ENCODE data around the gene VIL1.

Gene VIL1

DNA sequence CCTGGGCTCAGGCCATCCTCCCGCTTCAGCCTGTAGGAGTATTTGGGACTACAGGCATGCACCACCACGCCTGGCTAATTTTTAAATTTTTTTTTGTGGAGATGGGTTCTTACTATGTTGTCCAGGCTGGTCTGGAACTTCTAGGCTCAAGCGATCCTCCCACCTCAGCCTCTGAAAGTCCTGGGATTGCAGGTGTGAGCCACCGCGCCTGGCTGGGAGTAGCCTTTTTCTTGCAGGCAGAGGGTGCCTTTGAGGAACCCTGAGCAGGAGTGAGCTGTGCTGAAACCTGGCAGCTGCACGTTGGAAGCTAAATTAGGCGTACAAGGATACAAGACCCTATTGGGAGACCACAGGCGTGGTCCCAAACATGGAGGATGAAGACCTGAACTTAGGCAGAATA, 11.2 kb upstream of the VIL1 start:
- no peak for DNase-seq (ENCODE audit: low read depth, low spot score)
- Histone ChIP-seq H3K27me3 (ENCODE audit: insufficient read depth, insufficient read length) (no peaks in the 10 kb centered on the region), H3K9me3 (ENCODE audit: insufficient read depth, low read length) (no peaks in the 10 kb centered on the region), H3K4me1 (ENCODE audit: insufficient read depth, insufficient read length) (peaks cover 20% of the 10 kb centered on the region), H3K36me3 (ENCODE audit: insufficient read depth, insufficient read length, low read length) (peaks cover 21% of the 10 kb centered on the region), H3K4me3 (ENCODE audit: insufficient read length, low read depth) (no peak overlapping the region), H3K9ac (ENCODE audit: insufficient read length, low read depth) (peak overlapping the region; percentile 29)
- TF ChIP-seq ZNF274 (IDR thresholded peaks at IDR 0.05; ENCODE audit: low read depth, low read length) (no peak), YY1 (IDR thresholded peaks at IDR 0.05; ENCODE audit: insufficient read depth, insufficient read length) (no peak), SUZ12 (IDR thresholded peaks at IDR 0.05; ENCODE audit: extremely low read depth, insufficient read depth, insufficient read length) (no peak)

DNA sequence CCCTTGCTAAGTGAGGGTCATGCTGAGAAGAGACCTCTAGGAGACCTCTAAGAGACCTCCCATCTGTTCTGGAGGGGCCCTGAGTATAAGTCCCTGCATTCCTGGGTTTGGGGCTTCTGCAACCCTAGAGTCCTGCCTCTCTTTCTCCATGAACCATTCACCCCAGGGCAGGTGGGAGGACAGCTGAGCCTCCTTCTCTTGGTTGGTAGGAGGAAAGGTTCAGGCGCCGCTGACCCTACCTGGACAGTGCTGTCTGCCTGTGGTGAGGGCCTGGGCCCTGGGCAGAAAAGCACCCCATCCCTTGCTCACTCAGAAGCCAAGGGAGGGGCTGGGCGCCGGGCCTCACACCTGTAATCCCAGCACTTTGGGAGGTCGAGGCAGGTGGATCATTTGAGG, 604 bp upstream of the VIL1 start:
- Histone ChIP-seq H3K9me3 (ENCODE audit: insufficient read depth, low read length) (no peaks in the 10 kb centered on the region), H3K4me1 (ENCODE audit: insufficient read depth, insufficient read length) (peaks cover 13% of the 10 kb centered on the region), H3K9ac (ENCODE audit: insufficient read length, low read depth) (no peak overlapping the region), H3K27me3 (ENCODE audit: insufficient read depth, insufficient read length) (no peaks in the 10 kb centered on the region), H3K36me3 (ENCODE audit: insufficient read depth, insufficient read length, low read length) (no peaks in the 10 kb centered on the region), H3K4me3 (ENCODE audit: insufficient read length, low read depth) (no peak overlapping the region)
- TF ChIP-seq SUZ12 (IDR thresholded peaks at IDR 0.05; ENCODE audit: extremely low read depth, insufficient read depth, insufficient read length) (no peak), YY1 (IDR thresholded peaks at IDR 0.05; ENCODE audit: insufficient read depth, insufficient read length) (no peak), ZNF274 (IDR thresholded peaks at IDR 0.05; ENCODE audit: low read depth, low read length) (no peak)
- DNase-seq (ENCODE audit: low read depth, low spot score), result no peak

DNA sequence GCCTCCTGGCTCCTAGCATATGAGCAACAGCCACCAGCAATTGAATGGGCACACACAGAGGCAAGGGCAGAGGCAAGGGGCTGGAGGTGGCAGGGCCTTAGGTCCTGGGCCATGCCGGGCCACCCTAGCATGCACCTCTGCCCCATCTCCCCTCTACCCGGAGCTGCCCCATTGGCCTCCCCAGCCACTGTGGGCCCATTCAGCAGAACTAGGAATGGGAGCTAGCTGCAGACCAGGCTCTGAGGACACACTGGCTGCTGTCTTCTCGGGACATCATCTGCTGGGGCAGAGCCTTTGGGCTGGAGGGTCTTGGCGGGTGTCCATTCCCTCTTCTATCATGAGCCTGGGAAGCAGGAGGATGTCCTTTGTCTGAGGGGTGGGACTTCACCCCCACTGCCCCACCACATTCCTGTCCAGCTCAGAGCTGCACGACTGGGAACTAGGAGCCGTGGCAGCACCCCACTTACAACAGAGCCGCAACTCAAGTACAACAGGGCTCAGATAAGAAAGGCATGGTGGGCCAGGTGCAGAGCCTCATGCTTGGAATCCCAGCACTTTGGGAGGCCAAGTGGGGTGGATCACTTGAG, 800 bp downstream of the VIL1 start:
- no peak overlapping the region for H3K9ac ChIP-seq (ENCODE audit: insufficient read length, low read depth)
- H3K36me3 ChIP-seq (ENCODE audit: insufficient read depth, insufficient read length, low read length), result no peaks in the 10 kb centered on the region
- H3K9me3 ChIP-seq (ENCODE audit: insufficient read depth, low read length), result no peaks in the 10 kb centered on the region
- no peak for TF ChIP-seq ZNF274 (IDR thresholded peaks at IDR 0.05; ENCODE audit: low read depth, low read length)
- TF ChIP-seq YY1 (IDR thresholded peaks at IDR 0.05; ENCODE audit: insufficient read depth, insufficient read length), result no peak
- no peak for TF ChIP-seq SUZ12 (IDR thresholded peaks at IDR 0.05; ENCODE audit: extremely low read depth, insufficient read depth, insufficient read length)
- DNase-seq (ENCODE audit: low read depth, low spot score), result no peak
- no peak overlapping the region for H3K4me3 ChIP-seq (ENCODE audit: insufficient read length, low read depth)
- peaks cover 13% of the 10 kb centered on the region for H3K4me1 ChIP-seq (ENCODE audit: insufficient read depth, insufficient read length)
- no peaks in the 10 kb centered on the region for H3K27me3 ChIP-seq (ENCODE audit: insufficient read depth, insufficient read length)

DNA sequence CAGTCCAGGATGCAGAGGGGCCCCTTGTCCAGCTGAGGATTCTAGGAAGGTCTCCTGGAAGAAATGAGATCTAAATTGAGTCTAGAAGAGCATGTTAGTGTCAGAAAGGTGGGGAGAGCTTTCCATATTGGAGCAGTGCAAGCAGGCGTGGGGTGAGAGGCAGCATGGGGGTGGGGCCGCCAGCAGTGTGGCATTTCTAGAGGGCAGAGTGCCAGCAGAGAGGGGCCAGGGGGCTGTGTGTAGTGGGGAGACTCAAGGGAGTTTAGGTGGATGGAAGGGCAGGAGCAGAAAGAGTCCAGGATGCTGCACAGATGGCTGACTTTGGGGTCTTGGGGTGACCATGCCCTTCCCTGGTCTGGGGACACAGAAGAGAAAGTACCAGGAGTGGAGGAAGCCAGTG, 2.1 kb downstream of the VIL1 start:
- peaks cover 13% of the 10 kb centered on the region for H3K4me1 ChIP-seq (ENCODE audit: insufficient read depth, insufficient read length)
- H3K27me3 ChIP-seq (ENCODE audit: insufficient read depth, insufficient read length), result no peaks in the 10 kb centered on the region
- H3K9ac ChIP-seq (ENCODE audit: insufficient read length, low read depth), result no peak overlapping the region
- no peak for TF ChIP-seq SUZ12 (IDR thresholded peaks at IDR 0.05; ENCODE audit: extremely low read depth, insufficient read depth, insufficient read length)
- H3K9me3 ChIP-seq (ENCODE audit: insufficient read depth, low read length), result no peaks in the 10 kb centered on the region
- DNase-seq (ENCODE audit: low read depth, low spot score), result no peak
- no peaks in the 10 kb centered on the region for H3K36me3 ChIP-seq (ENCODE audit: insufficient read depth, insufficient read length, low read length)
- H3K4me3 ChIP-seq (ENCODE audit: insufficient read length, low read depth), result no peak overlapping the region

DNA sequence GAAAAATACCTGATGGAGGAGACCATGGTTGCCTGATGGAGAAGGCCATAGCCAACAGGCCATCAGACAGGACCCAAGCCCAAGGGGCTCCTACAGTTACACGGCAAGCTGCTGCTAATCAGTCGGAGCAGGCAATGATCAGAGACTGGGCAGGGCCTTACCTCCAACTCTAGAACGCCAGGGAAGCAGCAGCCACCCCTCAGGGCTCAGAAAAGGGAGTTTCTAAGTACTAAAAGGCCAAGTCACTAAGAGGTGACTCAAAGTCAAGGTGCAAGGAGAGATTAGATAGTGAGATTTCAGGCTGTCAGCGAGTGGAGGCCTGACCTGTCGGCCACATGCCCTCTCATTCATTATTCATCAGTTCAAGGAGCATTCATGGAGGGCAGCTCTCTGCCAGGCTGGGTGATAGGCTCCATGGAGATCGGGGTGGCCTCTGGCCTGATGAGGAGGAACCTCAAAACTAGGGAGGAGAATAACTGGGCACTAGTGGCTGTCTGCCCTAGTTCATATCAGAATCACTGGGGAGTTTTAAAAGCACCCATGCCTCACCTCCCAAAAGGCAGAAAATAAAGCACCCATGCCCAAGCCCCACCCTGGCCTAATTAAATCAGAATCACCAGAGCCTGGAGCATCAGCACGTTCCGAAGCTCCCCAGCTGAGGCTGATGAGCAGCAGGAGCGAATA, 3.6 kb downstream of the VIL1 start:
- H3K36me3 ChIP-seq (ENCODE audit: insufficient read depth, insufficient read length, low read length), result no peaks in the 10 kb centered on the region
- H3K4me3 ChIP-seq (ENCODE audit: insufficient read length, low read depth), result no peak overlapping the region
- peaks cover 13% of the 10 kb centered on the region for H3K4me1 ChIP-seq (ENCODE audit: insufficient read depth, insufficient read length)
- no peaks in the 10 kb centered on the region for H3K9me3 ChIP-seq (ENCODE audit: insufficient read depth, low read length)
- no peak overlapping the region for H3K9ac ChIP-seq (ENCODE audit: insufficient read length, low read depth)
- no peak for TF ChIP-seq SUZ12 (IDR thresholded peaks at IDR 0.05; ENCODE audit: extremely low read depth, insufficient read depth, insufficient read length)
- TF ChIP-seq ZNF274 (IDR thresholded peaks at IDR 0.05; ENCODE audit: low read depth, low read length), result no peak
- no peak for TF ChIP-seq YY1 (IDR thresholded peaks at IDR 0.05; ENCODE audit: insufficient read depth, insufficient read length)
- H3K27me3 ChIP-seq (ENCODE audit: insufficient read depth, insufficient read length), result no peaks in the 10 kb centered on the region
- DNase-seq (ENCODE audit: low read depth, low spot score), result no peak

DNA sequence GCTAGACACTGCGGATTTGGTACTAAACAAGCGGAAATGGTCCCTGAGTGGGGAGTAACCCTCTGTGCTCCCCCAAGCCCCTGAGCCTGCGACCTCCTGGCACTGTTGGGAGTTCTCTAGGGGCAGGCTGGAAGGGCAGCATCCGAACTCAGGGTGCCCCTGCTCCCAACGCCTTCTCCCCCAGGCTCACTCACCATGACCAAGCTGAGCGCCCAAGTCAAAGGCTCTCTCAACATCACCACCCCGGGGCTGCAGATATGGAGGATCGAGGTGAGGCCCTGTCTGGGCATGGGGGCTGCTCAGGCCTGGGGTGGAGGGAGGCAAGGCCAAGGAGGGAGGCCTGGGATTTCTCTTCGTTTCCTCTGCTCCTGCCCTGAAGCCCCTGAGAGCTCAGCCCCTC, 4.7 kb downstream of the VIL1 start:
- peaks cover 9% of the 10 kb centered on the region for H3K4me1 ChIP-seq (ENCODE audit: insufficient read depth, insufficient read length)
- no peak for DNase-seq (ENCODE audit: low read depth, low spot score)
- H3K36me3 ChIP-seq (ENCODE audit: insufficient read depth, insufficient read length, low read length), result no peaks in the 10 kb centered on the region
- no peaks in the 10 kb centered on the region for H3K27me3 ChIP-seq (ENCODE audit: insufficient read depth, insufficient read length)
- H3K9ac ChIP-seq (ENCODE audit: insufficient read length, low read depth), result no peak overlapping the region
- TF ChIP-seq ZNF274 (IDR thresholded peaks at IDR 0.05; ENCODE audit: low read depth, low read length), result no peak
- no peak for TF ChIP-seq YY1 (IDR thresholded peaks at IDR 0.05; ENCODE audit: insufficient read depth, insufficient read length)
- TF ChIP-seq SUZ12 (IDR thresholded peaks at IDR 0.05; ENCODE audit: extremely low read depth, insufficient read depth, insufficient read length), result no peak
- H3K9me3 ChIP-seq (ENCODE audit: insufficient read depth, low read length), result no peaks in the 10 kb centered on the region
- no peak overlapping the region for H3K4me3 ChIP-seq (ENCODE audit: insufficient read length, low read depth)

DNA sequence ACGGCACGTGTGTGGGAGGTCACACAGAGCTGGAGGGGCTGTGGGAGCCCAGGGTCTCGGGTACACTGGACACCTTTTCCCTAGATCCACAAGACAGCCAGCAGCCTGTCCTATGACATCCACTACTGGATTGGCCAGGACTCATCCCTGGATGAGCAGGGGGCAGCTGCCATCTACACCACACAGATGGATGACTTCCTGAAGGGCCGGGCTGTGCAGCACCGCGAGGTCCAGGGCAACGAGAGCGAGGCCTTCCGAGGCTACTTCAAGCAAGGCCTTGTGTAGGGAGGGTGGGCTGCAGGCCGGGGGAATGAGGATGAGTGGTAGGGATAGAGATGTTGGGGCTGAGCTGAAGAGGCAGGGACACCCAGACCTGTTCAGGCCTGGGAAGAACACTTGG, 6.6 kb downstream of the VIL1 start:
- H3K9me3 ChIP-seq (ENCODE audit: insufficient read depth, low read length), result no peaks in the 10 kb centered on the region
- no peak overlapping the region for H3K9ac ChIP-seq (ENCODE audit: insufficient read length, low read depth)
- DNase-seq (ENCODE audit: low read depth, low spot score), result no peak
- H3K27me3 ChIP-seq (ENCODE audit: insufficient read depth, insufficient read length), result no peaks in the 10 kb centered on the region
- no peak overlapping the region for H3K4me3 ChIP-seq (ENCODE audit: insufficient read length, low read depth)
- TF ChIP-seq ZNF274 (IDR thresholded peaks at IDR 0.05; ENCODE audit: low read depth, low read length) (no peak), SUZ12 (IDR thresholded peaks at IDR 0.05; ENCODE audit: extremely low read depth, insufficient read depth, insufficient read length) (no peak), YY1 (IDR thresholded peaks at IDR 0.05; ENCODE audit: insufficient read depth, insufficient read length) (no peak)
- no peaks in the 10 kb centered on the region for H3K4me1 ChIP-seq (ENCODE audit: insufficient read depth, insufficient read length)
- H3K36me3 ChIP-seq (ENCODE audit: insufficient read depth, insufficient read length, low read length), result no peaks in the 10 kb centered on the region
